GM23338 (cell line): ENCODE results near the gene TFPI. TPM values are rescaled to one million over a fixed set of nuclear protein-coding genes. Genes with fewer than 3 reads are reported as not detected.

Experiments used
- ATAC-seq: fragments of 200-7000 bp; cut with Tn5 transposase; 3 replicates; pipeline ENCODE4 v1.9.1; 2020
- DNase-seq: peaks from one replicate; pipeline ENCODE4 v3.0.0-alpha.2; 2015; ENCODE audit warnings: low spot score
- H2AFZ ChIP-seq: fragments of 200-600 bp; sonication (generic); 2 replicates; pipeline ENCODE4 v1.8.0; 2016; ENCODE audit warnings: antibody characterized with exemption, mild to moderate bottlenecking, moderate library complexity
- H3F3A ChIP-seq: fragments of 200-600 bp; sonication (generic); replicated peaks from 2 replicates; pipeline ENCODE4 v1.8.0; 2017; ENCODE audit warnings: antibody characterized with exemption, mixed run types, low read depth
- H3K27ac ChIP-seq: fragments of 200-600 bp; sonication (generic); 2 replicates; pipeline ENCODE4 v1.6.1; 2016; ENCODE audit warnings: low read depth
- H3K27me3 ChIP-seq: fragments of 200-600 bp; sonication (generic); 2 replicates; pipeline ENCODE4 v1.8.0; 2016; ENCODE audit warnings: mild to moderate bottlenecking, mixed run types, moderate library complexity; ENCODE audit not compliant: insufficient read depth
- H3K36me3 ChIP-seq: fragments of 200-600 bp; sonication (generic); 2 replicates; pipeline ENCODE4 v1.8.0; 2016; ENCODE audit warnings: mild to moderate bottlenecking; ENCODE audit not compliant: insufficient read depth
- H3K4me1 ChIP-seq: fragments of 200-600 bp; sonication (generic); 2 replicates; pipeline ENCODE4 v1.8.0; 2016; ENCODE audit warnings: mild to moderate bottlenecking, moderate library complexity; ENCODE audit not compliant: insufficient read depth
- H3K4me2 ChIP-seq: fragments of 200-600 bp; sonication (generic); 2 replicates; pipeline ENCODE4 v1.7.1; 2017; ENCODE audit warnings: mixed run types
- H3K4me3 ChIP-seq: fragments of 200-600 bp; sonication (generic); 2 replicates; pipeline ENCODE4 v1.6.1; 2016; ENCODE audit warnings: mixed run types
- H3K79me2 ChIP-seq: fragments of 200-600 bp; sonication (generic); replicated peaks from 2 replicates; pipeline ENCODE4 v1.8.0; 2017; ENCODE audit warnings: mild to moderate bottlenecking; ENCODE audit not compliant: insufficient read depth
- H3K9me2 ChIP-seq: fragments of 200-600 bp; sonication (generic); 2 replicates; pipeline ENCODE4 v1.8.0; 2017; ENCODE audit not compliant: insufficient read depth
- H4K20me1 ChIP-seq: fragments of 200-600 bp; sonication (generic); replicated peaks from 2 replicates; pipeline ENCODE4 v1.8.0; 2017; ENCODE audit warnings: mild to moderate bottlenecking; ENCODE audit not compliant: insufficient read depth
- H3K27ac Mint-ChIP-seq: 2 replicates; pipeline ENCODE4 v1.8.0; 2020; ENCODE audit warnings: inconsistent platforms, mild to moderate bottlenecking, moderate library complexity, mixed read lengths
- H3K27me3 Mint-ChIP-seq: 3 replicates; pipeline ENCODE4 v1.8.0; 2022; ENCODE audit warnings: low read depth, mild to moderate bottlenecking, moderate library complexity, mixed read lengths, inconsistent platforms; ENCODE audit not compliant: insufficient read depth, poor library complexity
- H3K36me3 Mint-ChIP-seq: 3 replicates; pipeline ENCODE4 v1.8.0; 2021; ENCODE audit warnings: low read depth, mild to moderate bottlenecking, inconsistent platforms, moderate library complexity, mixed read lengths
- H3K4me1 Mint-ChIP-seq: 3 replicates; pipeline ENCODE4 v1.8.0; 2020; ENCODE audit warnings: mild to moderate bottlenecking, inconsistent platforms, mixed read lengths
- H3K4me3 Mint-ChIP-seq: 3 replicates; pipeline ENCODE4 v1.8.0; 2021; ENCODE audit warnings: moderate library complexity, mild to moderate bottlenecking, inconsistent platforms, mixed read lengths
- H3K9me3 Mint-ChIP-seq: 3 replicates; pipeline ENCODE4 v1.8.0; 2020; ENCODE audit warnings: moderate library complexity, mild to moderate bottlenecking, inconsistent platforms, mixed read lengths
- EZH2 ChIP-seq: fragments of 200-600 bp; sonication (generic); IDR thresholded peaks from one replicate; pipeline ENCODE4 v1.8.0; 2017; ENCODE audit warnings: antibody characterized with exemption, mild to moderate bottlenecking, low read depth; ENCODE audit not compliant: unreplicated experiment
- NANOG ChIP-seq: IDR thresholded peaks from 2 replicates; pipeline ENCODE4 v1.6.1; 2016; ENCODE audit warnings: antibody characterized with exemption, borderline replicate concordance
- POLR2AphosphoS5 ChIP-seq: IDR thresholded peaks from 2 replicates; pipeline ENCODE4 v1.6.1; 2016; ENCODE audit warnings: antibody characterized with exemption, low read depth
- STAT1 ChIP-seq: IDR thresholded peaks from one replicate; pipeline ENCODE4 v1.6.1; 2016; ENCODE audit warnings: antibody characterized with exemption; ENCODE audit not compliant: unreplicated experiment
- polyA plus RNA-seq: library from polyadenylated mRNA; unstranded; fragments of >200 nt; fragmentation: Nextera tagmentation; extraction: Ambion mirVana; gene quantifications from 2 replicates; pipeline ENCODE4 v1.2.1, GENCODE V29; 2016
- total RNA-seq: library from RNA; depleted of rRNA; stranded (reverse); fragments of >200 nt; shearing (Covaris generic); gene quantifications from 2 replicates; pipeline ENCODE4 v1.2.3, GENCODE V29; 2014
- TF ChIP-seq, protein P1 (sequence below), 2 experiments: fragments of 200-600 bp in 1 of 2; sonication (generic) in 1 of 2; conservative IDR thresholded peaks; 2 replicates each; pipeline versions ENCODE4 v1.5.1 to v1.6.1; 2016 to 2017; ENCODE audit warnings: antibody characterized with exemption in 2 of 2, low read depth in 2 of 2, mild to moderate bottlenecking in 2 of 2, moderate library complexity in 1 of 2

Gene TFPI
- total and polyA plus RNA-seq, 2 experiments from 2014 or later, result 1.8 to 1.9 TPM

DNA sequence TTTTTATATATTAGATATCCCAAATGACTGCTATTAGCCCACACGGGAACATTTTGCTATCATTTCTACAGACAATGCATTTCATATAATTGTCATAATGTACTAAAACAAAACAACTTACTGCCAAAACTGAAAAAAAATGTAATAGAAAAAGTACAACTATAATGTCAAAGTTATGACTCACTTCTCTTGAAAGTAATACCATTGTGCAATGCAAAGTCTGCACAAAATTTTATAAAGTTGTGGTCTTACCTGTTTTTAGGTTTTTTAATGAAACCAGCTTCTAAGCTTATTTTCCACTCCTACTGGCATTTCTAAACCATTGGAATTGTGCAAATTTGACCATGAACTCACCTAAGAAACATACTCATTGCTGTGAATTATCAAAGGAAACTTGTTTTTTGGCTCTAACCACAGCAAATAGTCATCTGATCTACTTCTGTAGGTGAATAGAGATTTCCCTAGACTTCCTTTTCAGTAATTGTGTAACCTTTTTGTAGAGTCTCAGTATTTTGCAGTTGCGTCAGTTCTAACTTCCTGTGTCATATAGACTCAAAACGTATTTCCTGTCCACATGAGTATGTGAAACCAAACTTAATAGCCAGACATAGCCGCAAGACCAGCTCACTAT is 31.9 kb upstream of the TFPI start:
- no peak for DNase-seq
- Histone ChIP-seq H2AFZ (no peak overlapping the region; the same call in 1 of the 2 replicates), H4K20me1 (no peaks in the 10 kb centered on the region), H3K4me1 (no peaks in the 10 kb centered on the region), H3K27ac (no peak overlapping the region), H3K4me2 (no peak overlapping the region), H3K79me2 (no peaks in the 10 kb centered on the region), H3K4me3 (no peak overlapping the region), H3F3A (no peaks in the 10 kb centered on the region), H3K9me2 (no peaks in the 10 kb centered on the region), H3K27me3 (no peaks in the 10 kb centered on the region), H3K36me3 (no peaks in the 10 kb centered on the region)
- Mint-ChIP-seq H3K27ac (no peak overlapping the region), H3K27me3 (no peaks in the 10 kb centered on the region), H3K9me3 (no peaks in the 10 kb centered on the region; the same call in 2 of the 3 replicates), H3K36me3 (no peaks in the 10 kb centered on the region), H3K4me1 (peaks cover 4% of the 10 kb centered on the region; the same call in 1 of the 3 replicates), H3K4me3 (no peak overlapping the region)
- TF ChIP-seq EZH2 (no peak), POLR2AphosphoS5 (no peak), NANOG (no peak)
- no peak for ATAC-seq

DNA sequence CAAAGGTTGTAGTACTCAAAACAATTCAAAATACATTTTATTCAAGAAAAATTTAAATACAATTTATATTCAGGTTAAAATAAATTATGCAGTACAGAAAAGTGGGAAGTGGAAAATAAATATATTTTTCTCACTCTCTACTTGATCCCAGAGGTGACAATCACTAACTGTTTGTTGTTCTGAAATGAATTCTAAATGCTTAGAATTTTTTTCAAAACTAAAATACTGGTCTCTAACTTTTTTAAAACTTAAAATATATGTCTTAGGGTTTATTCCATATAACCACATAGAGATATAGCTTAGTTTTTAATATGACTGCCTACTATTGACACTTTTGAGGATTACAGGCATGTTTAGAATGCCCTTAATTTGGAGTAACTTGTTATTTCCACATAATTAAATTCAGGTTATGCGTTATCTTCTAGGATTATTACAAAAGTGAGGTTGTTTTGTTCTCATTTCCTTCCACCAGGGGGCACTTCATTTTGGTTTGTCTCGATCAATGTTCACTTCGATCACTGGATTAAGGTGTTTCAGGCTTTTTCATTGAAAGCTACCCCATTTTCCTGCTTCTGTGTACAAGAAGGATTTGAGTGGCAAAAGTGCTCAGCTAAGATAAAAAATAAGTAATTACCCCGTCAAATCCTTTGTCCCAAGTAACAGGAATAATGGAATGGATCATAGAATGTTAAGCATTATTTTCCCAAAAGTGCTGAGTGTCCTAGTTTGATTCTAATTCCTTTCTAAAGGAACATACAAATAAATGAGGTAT is 27.1 kb upstream of the TFPI start:
- no peak overlapping the region for H3K27ac Mint-ChIP-seq

More for the DNA sequence above, 27.1 kb upstream of the TFPI start:
- no peak overlapping the region for H3K4me2 ChIP-seq
- H3K4me1 ChIP-seq, result no peaks in the 10 kb centered on the region
- no peak overlapping the region for H2AFZ ChIP-seq
- H3F3A ChIP-seq, result no peaks in the 10 kb centered on the region
- H3K27me3 ChIP-seq, result no peaks in the 10 kb centered on the region
- no peaks in the 10 kb centered on the region for H3K36me3 ChIP-seq
- Mint-ChIP-seq H3K27me3 (no peaks in the 10 kb centered on the region), H3K4me1 (peaks cover 7% of the 10 kb centered on the region; the same call in 2 of the 3 replicates), H3K9me3 (no peaks in the 10 kb centered on the region), H3K36me3 (no peaks in the 10 kb centered on the region), H3K4me3 (no peak overlapping the region)
- DNase-seq (peak; percentile 83), ATAC-seq (peak; percentile 38; the same call in 2 of the 3 replicates)
- no peak overlapping the region for H3K4me3 ChIP-seq
- H3K79me2 ChIP-seq, result no peaks in the 10 kb centered on the region
- H4K20me1 ChIP-seq, result no peaks in the 10 kb centered on the region
- TF ChIP-seq, protein P1, sequence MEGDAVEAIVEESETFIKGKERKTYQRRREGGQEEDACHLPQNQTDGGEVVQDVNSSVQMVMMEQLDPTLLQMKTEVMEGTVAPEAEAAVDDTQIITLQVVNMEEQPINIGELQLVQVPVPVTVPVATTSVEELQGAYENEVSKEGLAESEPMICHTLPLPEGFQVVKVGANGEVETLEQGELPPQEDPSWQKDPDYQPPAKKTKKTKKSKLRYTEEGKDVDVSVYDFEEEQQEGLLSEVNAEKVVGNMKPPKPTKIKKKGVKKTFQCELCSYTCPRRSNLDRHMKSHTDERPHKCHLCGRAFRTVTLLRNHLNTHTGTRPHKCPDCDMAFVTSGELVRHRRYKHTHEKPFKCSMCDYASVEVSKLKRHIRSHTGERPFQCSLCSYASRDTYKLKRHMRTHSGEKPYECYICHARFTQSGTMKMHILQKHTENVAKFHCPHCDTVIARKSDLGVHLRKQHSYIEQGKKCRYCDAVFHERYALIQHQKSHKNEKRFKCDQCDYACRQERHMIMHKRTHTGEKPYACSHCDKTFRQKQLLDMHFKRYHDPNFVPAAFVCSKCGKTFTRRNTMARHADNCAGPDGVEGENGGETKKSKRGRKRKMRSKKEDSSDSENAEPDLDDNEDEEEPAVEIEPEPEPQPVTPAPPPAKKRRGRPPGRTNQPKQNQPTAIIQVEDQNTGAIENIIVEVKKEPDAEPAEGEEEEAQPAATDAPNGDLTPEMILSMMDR (conservative IDR thresholded peaks at IDR 0.05; ENCODE audit: low read depth in 2 of 2), result peak; percentile 76 to 93
- no peak for TF ChIP-seq STAT1
- H3K9me2 ChIP-seq, result no peaks in the 10 kb centered on the region
- H3K27ac ChIP-seq, result no peak overlapping the region
